Stimulated activated CD4-positive, alpha-beta T cell treated with anti-CD3 and anti-CD28 coated beads, Interleukin-15, amount 100 ng/mL, for 24 hours (primary cell): ENCODE data around the gene LEKR1.
"Not testable (repeated sequence)": the region's sequence is repeated elsewhere in the genome, so short reads cannot be mapped to it uniquely, and the experiment has no call there.

Experiments
- DNase-seq: peaks from one replicate; pipeline ENCODE4 v3.0.0-alpha.2; 2020

Gene LEKR1

DNA sequence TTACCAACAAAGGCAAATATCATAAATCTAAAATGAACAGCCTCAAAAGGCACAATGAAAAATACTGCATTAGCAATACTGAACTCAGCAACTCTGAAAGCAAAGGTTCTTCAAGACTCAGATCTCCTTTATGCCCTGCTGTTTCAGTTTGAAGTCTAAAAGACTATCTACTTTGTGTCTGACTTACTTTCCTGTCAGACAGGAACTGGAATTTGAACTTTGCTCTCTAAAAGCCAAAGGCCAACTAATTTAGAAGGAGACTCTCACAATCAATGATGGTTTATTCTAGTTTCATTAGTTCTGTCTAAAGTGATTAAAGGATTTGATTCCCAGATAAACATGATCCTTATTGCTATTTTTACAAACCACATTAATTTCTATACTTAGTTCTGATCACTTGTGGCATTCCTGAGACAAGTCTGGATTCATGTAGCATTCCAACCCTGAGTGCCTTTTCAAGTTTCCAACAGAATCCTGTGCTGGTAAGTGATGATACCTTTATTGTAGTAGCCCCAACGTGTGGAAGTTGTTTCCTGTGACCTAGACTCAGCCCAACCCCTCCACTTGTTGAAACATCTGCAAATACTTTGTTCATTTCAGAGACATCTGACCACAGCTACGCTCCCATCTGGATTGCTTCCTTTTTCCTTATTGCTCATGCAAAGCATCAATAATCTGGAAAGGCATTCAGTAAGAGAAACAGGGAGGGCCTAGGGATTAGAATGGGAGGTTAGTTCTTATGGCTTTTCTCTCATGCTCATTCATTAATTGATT lies 14.9 kb upstream of the LEKR1 start:
- DNase-seq, result no peak

DNA sequence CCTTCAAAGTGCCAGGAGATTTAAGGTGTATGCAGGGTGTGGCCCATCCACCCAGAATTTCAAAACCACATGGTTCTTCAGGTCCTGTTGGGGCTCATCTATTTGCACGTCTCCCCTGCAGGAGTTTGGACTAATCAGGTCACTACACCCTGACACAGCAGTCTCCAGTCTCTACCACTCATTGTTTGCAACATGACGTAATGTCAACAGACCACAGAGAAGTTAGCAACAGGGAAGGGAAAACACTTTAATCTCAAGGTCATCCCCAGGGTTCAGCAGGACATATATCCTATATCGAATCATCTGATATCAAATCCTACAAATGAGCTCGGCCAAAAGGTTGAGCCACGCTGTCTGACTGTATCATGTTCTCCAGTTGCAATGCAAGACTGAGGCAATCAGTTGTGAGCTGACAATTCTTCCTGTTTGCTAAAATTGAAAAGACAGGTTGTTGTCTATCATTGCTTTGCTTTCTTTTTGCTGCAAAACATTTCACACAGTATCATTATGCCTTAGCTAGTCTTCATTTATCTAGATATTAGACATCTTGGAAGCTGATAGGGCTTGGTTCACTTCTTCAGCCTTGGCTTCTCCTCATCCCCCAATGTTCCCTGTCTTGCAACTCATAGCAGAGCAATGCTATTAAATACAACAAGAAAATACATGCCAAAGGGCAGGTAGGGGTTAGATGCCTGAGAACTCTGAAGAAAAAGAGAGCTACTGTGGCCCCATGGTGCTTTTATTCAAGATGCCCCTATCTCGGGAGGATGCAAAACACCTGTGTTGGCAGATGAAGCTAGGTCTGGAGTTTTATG lies 13.4 kb upstream of the LEKR1 start:
- DNase-seq, result no peak

DNA sequence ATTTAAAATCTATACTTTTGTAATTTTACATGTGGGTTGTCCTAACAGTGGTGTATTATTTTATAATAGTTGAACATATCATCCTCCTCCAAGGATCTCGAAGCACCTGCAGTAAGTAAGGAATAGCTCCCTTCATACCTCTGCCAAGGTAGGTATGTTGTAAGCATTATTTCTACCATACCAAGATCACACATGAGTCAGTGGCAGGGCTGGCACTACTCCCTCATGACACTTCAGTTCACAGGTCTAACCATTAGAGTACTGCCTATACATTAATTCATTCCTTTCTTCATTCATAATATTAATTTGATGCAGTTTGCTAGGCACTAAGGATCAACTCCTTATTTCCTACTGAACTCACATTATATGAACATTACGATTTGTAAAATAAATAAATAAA lies 11.9 kb upstream of the LEKR1 start:
- DNase-seq, result no peak

DNA sequence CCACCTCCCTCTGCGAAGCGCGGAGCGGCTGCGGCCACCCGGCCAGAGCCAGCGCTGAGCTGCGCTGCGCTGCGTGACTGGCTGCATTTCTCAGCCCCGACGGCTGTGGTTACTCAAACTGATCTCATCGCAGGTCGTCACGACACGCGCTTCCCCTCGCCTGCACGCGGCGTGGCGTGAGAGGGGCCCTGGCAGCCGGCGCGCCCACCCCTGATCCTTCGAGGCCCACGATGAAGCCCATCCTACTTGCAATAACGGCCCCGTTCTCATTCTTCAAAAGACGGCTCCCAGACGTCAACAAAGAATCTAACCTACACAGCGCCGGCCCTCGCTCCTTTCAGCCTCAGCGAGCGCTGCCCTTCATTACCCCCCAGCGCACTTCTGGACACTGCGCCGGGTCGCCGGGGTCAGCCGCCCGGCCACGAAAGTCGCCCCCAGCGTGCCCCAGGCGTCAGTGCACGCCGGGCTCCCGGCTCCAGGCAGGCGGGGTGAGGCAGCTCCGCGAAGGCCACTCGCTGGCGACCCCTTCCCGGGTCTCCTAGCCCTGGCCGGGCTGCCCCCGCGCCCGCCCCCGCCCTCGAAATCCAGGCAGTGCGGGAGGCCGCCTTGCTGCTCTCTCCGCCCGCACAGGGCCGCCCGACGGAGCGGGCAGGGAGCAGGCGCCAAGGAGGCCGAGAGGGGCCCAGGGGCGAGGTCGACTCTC lies 9.9 kb upstream of the LEKR1 start:
- DNase-seq, result peak; percentile 46

GRCh38 chr3:156816794-156817645 lies 9.1 kb upstream of the LEKR1 start:
- DNase-seq, result peak; percentile 93

DNA sequence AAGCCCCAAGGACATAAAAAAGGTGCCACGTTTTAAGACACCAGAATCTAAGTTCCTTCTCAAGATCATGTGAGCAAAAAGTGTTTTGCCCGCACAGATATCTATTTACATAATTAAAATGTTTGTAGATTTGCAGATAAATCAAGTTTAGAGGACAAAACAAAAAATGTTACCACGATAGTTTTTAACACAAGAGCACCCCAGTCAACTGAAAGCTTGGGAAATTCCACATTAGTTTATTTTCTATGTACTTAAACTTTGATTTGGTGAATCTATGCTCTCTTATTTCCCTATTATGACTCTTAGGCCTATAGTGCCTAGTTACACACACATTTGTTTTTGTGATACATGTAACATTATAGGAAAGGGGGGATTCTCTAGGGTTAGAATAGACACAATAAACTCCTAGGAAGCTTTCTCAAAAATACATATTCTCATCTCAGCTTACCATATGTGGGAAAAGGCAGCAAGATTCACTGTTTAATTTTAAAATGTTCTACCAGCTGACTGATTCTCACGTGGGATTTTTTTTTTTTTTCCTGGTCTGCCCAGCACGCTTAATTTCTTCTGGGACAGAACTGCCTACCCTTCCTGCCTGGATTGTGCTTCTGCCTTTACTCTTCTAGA lies 8.4 kb upstream of the LEKR1 start:
- DNase-seq, result no peak

DNA sequence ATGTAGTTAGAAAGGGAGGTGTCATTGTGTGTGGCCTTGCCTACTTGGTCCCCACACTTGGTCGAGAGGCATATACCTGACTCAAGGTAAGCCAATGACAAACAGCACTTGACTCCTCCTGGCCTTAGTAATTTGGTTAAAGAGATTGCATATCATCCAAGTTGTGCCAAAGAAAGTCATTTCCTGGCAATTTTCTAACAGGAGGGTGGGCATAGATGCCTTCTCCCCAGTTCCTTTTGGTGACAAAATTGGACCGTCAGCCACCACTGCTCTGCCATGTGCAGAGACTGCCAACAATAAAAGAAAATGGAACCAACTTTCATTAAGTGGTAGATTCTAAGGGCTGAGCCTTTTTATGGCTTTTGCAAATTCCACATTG lies 7.9 kb upstream of the LEKR1 start:
- DNase-seq, result no peak

- DNase-seq, result no peak
These were observed 7.3 kb upstream of the LEKR1 start for GRCh38 chr3:156818890-156819289.

DNA sequence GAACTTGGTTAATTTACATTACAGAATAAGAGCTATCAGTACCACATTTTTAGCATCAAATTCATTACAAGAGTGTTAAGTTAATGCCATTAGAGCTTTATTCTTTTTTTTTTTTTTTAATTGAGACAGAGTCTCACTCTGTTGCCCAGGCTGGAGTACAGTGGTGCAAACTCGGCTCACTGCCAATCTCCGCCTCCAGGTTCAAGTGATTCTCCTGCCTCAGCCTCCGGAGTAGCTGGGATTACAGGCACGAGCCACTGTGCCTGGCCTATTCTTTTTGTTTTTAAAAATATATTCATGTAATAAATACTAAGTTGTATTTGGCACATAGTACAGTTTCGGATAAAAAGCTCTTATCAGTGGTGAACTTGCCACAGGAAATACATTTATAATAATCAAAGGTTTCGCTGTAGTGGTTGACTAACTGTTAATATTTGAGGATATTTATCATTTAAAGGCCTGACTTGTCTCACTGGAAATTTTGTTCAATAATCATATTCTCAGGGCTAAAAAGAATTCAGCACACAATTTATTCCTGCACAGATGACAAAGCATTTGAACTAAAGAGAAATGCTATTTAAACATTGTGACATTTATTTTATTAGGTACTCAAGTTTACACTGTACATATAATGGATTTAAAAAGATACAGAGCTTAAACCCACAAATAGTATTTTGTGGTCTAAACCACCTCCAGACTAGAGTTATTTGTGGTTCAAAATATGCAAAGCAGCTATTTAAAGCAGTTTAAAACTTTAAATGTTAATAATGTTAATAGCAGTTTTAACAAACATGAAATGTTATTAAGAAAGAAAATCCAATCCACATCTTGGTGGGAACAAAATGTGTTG lies 6.1 kb upstream of the LEKR1 start:
- no peak for DNase-seq

GRCh38 chr3:156820692-156821080 lies 5.5 kb upstream of the LEKR1 start:
- DNase-seq, result no peak

DNA sequence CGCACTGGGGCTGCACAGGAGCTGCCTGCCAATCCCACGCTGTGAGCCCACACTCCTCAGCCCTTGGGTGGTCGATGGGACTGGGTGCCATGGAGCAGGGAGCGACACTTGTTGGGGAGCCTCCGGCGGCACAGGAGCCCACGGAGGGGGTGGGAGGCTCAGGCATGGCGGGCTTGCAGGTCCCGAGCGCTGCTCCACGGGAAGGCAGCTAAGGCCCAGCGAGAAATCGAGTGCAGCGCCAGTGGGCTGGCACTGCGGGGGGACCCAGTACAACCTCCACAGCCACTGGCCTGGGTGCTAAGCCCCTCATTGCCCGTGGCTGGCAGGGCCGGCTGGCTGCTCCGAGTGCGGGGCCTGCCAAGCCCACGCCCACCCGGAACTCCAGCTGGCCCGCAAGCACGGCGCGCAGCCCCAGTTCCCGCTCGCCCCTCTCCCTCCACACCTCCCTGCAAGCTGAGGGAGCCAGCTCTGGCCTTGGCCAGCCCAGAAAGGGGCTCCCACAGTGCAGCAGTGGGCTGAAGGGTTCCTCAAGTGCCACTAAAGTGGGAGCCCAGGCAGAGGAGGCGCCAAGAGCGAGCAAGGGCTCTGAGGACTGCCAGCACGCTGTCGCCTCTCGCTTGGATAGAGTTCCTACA lies 3.4 kb upstream of the LEKR1 start:
- DNase-seq, result not testable (repeated sequence)

DNA sequence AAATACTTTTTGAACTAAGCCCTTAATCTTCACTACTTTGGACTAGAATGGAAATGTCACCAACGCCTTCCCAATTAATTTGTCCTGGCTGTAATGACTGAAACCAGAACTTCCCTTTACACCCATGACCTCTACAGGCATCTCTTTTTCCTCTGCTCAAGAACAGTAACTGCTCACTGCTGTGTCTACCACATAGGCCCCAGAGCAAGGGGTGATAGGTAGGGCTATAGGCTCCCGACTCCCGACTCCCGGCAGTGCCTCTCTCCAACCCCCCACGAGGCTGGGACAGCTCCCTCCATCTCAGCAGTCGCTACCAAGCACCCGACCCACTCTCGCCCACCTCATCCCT lies 384 bp upstream of the LEKR1 start:
- DNase-seq, result no peak

DNA sequence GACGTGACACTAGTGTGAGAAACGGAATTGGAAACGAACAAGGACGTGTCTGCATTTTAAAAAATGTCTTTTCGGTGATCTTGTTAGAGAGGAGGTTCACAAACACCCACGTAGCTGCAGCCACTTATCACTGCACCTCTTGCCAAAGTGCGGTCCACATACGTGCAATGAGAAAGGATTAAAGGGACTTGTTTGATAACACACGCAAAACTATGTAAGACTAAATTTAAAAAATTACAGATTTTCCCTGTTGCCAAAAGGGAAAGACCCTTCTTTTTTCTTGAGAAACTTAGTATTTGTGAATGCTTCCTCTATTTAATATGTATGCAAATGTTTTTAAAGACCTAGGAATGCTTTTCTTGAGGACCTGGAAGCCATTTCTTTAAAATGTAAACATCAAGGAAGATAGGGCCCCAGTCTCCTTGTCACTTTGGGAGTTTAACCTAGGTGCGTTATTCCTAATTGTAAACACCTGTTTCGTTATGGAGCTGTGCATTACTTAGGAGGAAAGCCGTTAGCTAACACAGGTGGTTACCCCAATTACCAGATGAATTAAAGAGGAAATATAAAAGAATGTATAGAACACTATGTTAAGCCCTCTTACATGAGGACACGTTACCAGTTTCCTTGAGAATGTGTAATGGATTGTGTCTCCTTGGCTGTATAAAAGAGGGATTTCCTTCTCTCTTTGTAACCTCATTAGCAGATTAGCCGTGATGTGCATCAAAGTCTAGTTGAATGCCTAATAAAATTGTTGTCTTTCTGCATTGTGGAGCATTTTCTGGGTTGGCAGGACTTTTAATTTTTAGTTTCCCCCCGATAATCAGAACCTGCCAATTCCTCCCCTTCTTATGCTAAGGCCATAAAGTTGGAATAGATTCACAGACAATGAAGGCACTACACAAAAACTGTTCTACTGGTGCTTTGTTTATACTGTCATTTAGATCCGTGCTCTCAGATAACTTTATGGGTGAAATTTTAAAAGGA lies 1.0 kb downstream of the LEKR1 start:
- no peak for DNase-seq

DNA sequence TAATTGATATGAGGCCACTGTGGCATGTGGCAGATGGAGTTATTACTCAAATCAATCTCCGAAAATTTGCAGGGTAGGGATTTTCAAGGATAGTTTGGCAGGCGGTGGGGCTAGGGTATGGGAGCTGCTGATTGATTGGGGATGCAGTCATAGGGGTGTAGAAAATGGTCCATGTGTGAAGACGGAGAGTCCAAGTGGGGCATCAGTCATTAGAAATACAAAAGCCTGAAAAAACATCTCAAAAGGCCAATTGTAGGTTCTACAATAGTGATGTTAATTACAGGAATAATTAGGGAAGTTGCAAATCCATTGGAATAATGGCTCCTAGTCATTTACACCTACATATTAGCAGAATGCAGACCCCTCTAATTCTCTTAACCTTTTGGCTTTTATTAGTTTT lies 4.9 kb downstream of the LEKR1 start:
- no peak for DNase-seq

DNA sequence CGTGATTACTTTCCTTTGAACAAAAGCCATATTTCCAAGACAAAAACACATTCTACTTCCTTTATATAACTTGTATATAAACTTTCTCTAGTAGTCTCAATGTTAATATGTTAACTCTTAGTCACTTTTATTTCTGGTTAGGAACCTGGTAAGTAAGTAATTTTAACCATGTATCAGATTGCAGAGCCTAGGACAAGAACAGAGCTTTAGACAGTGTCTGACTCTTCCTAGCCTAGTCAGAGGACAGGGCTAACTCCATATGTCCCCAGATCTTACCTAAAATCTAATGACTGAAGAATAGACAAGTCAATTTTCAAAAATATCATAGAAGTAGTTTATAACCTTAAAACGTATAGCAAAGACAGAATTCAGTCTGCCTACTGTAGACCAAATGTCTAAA lies 8.3 kb downstream of the LEKR1 start:
- no peak for DNase-seq

DNA sequence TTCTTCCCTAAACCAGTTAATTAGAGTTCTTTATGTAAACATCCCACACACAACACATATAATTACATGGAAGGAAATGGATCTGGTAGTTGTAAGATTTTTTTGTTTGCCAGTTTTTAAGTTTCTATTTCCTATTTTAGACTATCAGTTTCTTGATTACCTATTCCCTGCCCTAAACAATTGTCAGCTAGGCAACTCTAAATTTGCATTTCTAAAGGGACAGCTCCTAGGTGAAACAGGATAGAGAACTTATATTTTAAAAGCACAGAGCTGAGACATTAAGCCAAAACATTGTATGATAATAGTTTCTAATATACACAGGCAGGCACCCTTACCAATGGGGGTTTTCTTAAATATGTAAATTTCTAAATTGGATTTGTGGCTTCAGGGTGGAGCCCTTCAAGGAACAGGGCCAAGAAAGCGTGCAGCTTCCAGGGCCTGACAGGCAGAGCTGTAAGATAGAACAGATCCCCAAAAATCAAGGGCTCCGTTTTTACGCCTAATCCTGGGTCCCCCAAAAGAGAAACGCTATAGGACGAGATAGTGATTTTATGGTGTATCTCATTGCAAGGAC lies 8.9 kb downstream of the LEKR1 start:
- no peak for DNase-seq

DNA sequence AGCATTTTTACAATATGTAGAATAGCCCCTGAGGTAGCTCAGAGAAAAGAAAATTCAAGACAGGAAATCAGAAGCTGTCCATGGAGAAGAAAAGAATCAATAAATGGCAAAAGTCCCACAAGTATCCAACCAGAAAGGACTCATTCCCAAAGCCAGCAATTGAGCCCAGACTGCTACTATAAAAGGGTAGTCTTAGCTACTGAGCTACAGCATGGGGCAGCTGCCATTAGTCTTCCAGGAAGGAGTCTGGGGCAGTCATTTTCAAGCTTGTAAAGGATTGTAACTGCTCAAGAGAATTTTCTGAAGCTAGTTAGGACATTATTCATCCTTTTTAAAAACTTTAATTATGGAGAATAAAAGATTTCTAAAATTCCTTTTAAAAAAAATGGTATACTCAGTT lies 10.5 kb downstream of the LEKR1 start:
- no peak for DNase-seq

- DNase-seq, result no peak
These were observed 11.0 kb downstream of the LEKR1 start for GRCh38 chr3:156837115-156837514.

GRCh38 chr3:156838035-156838434 lies 11.9 kb downstream of the LEKR1 start:
- no peak for DNase-seq
